ENCODE results near the gene RGS17. TPM values are rescaled to one million over a fixed set of nuclear protein-coding genes. Genes with fewer than 3 reads are reported as not detected.
"Not testable (repeated sequence)": the region's sequence is repeated elsewhere in the genome, so short reads cannot be mapped to it uniquely, and the experiment has no call there.

RGS17 gene
- total RNA-seq, 1 donor from 2014 or later = under 0.01 TPM

DNA sequence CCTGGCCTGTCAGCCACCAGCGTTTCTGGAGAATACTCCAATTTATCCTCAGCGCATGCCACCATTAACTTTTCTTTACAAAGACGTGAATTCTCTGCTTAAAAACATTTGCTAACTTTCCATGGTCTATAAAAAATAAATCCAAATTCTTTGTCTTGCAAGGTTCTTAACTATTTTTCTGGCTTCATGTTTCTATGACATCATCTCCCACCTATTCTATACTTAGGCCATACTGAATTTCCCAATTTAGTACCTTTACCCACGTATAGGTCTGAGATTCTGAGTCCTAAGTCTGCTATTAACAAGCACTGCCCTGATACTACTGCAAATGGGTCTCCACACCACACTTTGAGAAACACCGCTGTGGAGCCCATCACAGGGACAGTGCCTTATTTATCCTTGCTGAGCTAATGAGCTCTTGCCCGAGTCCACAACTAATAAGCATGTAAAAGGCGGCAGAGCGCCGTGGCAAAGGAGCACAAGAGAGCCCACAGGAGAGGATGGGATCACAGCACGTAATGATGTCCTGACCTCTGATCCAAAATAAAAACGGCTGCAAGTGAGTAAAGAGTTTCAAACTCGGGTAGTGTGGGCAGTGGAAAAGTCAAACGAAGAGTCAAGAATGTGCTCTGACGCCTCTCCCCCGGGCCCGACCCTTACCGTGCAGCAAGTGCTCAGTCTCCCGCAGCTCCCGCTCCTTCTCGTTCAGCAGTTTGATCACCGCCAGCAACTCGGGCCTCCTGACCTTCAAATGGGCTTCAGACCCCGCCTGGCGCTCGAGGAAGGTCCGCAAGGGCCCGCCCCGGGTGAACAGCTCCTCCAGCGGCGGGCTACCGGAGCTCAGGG is 129.1 kb downstream of the RGS17 start:
- Histone ChIP-seq H3K9me3 (ENCODE audit: control insufficient read depth in 3 of 3, low read length in 3 of 3) (no peaks in the 10 kb centered on the region), H3K27ac (ENCODE audit: low read depth, low read length) (peak overlapping the region; percentile 87), H3K4me1 (ENCODE audit: control insufficient read depth in 3 of 3, insufficient read depth in 3 of 3, low read length in 3 of 3) (peaks cover 8 to 29% (median 16%) of the 10 kb centered on the region in 3 donors), H3K27me3 (ENCODE audit: control insufficient read depth in 3 of 3, insufficient read depth in 3 of 3, low read length in 3 of 3) (no peaks in the 10 kb centered on the region), H3K4me3 (ENCODE audit: low read length in 3 of 3) (peak overlapping the region; percentile 84 to 95 (median 92)), H3K36me3 (ENCODE audit: control insufficient read depth in 3 of 3, insufficient read depth in 3 of 3, low read length in 3 of 3) (peaks cover 0 to 8% (median 6%) of the 10 kb centered on the region in 3 donors), H3K9ac (ENCODE audit: low read depth in 1 of 3, low read length in 3 of 3) (peak overlapping the region; percentile 88 to 91 (median 90))

DNA sequence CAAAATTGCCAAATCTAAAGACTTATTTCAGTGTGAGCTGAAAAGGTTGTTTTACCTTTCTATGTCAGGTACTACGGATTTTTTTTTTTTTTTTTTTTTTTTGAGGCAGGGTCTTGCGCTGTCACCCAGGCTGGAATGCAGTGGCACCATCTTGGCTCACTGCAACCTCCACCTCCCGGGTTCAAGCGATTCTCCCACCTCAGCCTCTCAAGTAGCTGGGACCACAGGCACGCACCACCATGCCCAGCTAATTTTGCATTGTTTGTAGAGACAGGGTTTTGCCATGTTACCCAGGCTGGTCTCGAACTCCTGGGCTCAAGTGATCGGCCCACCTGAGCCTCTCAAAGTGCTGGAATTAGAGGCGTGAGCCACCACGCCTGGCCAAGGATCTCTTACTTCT is 130.3 kb downstream of the RGS17 start:
- H3K9ac ChIP-seq (ENCODE audit: low read depth in 1 of 3, low read length in 3 of 3); H3K9me3 ChIP-seq (ENCODE audit: control insufficient read depth in 3 of 3, low read length in 3 of 3); H3K4me3 ChIP-seq (ENCODE audit: low read length in 3 of 3); H3K36me3 ChIP-seq (ENCODE audit: control insufficient read depth in 3 of 3, insufficient read depth in 3 of 3, low read length in 3 of 3); H3K27me3 ChIP-seq (ENCODE audit: control insufficient read depth in 3 of 3, insufficient read depth in 3 of 3, low read length in 3 of 3); H3K27ac ChIP-seq (ENCODE audit: low read depth, low read length): not testable (repeated sequence)
- H3K4me1 ChIP-seq (ENCODE audit: control insufficient read depth in 3 of 3, insufficient read depth in 3 of 3, low read length in 3 of 3) = peaks cover 8 to 29% (median 16%) of the 10 kb centered on the region in 3 donors

DNA sequence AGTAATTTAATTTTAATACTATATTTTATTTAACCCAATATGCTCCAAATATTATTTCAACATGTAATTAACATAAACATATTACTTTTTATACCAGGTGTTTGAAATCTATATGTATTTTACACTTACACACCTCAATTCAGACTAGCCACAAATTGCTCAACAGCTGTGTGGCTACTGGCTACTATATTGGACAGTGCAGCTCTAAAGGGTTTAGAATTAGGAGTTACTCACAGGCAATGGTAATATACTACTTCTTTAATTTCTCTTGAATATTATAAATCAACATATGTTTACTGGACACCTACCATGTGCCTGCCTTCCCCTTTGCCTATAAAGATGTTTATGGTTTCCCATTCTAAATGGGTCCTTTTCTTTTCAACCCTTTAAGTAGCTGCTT is 130.8 kb downstream of the RGS17 start:
- Histone ChIP-seq H3K4me1 (ENCODE audit: control insufficient read depth in 3 of 3, insufficient read depth in 3 of 3, low read length in 3 of 3) (peaks cover 8 to 29% (median 16%) of the 10 kb centered on the region in 3 donors), H3K27me3 (ENCODE audit: control insufficient read depth in 3 of 3, insufficient read depth in 3 of 3, low read length in 3 of 3) (no peaks in the 10 kb centered on the region), H3K9me3 (ENCODE audit: control insufficient read depth in 3 of 3, low read length in 3 of 3) (no peaks in the 10 kb centered on the region), H3K9ac (ENCODE audit: low read depth in 1 of 3, low read length in 3 of 3) (no peak overlapping the region), H3K4me3 (ENCODE audit: low read length in 3 of 3) (no peak overlapping the region), H3K36me3 (ENCODE audit: control insufficient read depth in 3 of 3, insufficient read depth in 3 of 3, low read length in 3 of 3) (peaks cover 0 to 9% (median 9%) of the 10 kb centered on the region in 3 donors), H3K27ac (ENCODE audit: low read depth, low read length) (no peak overlapping the region)

DNA sequence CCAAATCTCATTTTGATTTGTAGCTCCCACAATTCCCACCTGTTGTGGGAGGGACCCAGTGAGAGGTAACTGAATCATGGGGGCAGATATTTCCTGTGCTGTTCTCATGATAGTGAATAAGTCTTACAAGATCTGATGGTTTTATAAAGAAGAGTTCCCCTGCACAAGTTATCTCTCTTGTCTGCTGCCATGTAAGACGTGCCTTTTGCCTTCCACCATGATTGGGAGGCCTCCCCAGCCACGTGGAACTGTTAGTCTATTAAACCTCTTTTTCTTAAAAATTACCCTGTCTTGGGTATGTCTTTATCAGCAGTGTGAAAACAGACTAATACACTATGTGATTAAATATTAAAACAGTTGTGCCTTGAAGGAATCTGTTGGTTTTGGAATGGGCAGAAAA is 131.5 kb downstream of the RGS17 start:
- Histone ChIP-seq H3K36me3 (ENCODE audit: control insufficient read depth in 3 of 3, insufficient read depth in 3 of 3, low read length in 3 of 3) (peaks cover 0 to 11% (median 9%) of the 10 kb centered on the region in 3 donors), H3K4me1 (ENCODE audit: control insufficient read depth in 3 of 3, insufficient read depth in 3 of 3, low read length in 3 of 3) (peaks cover 8 to 29% (median 16%) of the 10 kb centered on the region in 3 donors)
- not testable (repeated sequence) for H3K9me3 ChIP-seq (ENCODE audit: control insufficient read depth in 3 of 3, low read length in 3 of 3); H3K9ac ChIP-seq (ENCODE audit: low read depth in 1 of 3, low read length in 3 of 3); H3K27ac ChIP-seq (ENCODE audit: low read depth, low read length); H3K4me3 ChIP-seq (ENCODE audit: low read length in 3 of 3); H3K27me3 ChIP-seq (ENCODE audit: control insufficient read depth in 3 of 3, insufficient read depth in 3 of 3, low read length in 3 of 3)

DNA sequence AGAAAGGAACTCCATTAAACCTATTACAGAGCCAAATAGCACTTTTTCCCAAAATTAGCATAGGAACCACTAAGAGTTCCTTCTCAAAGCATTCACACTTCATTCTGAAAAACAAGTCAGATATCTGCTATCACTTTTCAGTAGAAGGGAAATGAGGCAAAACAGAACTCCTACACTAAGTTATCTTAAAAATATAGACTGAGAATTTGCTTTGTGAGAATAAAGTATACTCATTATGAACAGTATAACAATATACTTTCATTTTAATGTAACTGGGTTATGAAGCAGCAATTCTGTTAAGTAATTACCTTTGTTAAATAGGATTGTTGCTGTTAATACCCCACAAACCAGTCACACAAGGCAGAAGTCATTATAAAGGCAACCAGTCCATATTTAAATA is 137.2 kb downstream of the RGS17 start:
- Histone ChIP-seq H3K9me3 (ENCODE audit: control insufficient read depth in 3 of 3, low read length in 3 of 3) (no peaks in the 10 kb centered on the region), H3K36me3 (ENCODE audit: control insufficient read depth in 3 of 3, insufficient read depth in 3 of 3, low read length in 3 of 3) (peaks cover 6 to 39% (median 19%) of the 10 kb centered on the region in 3 donors), H3K9ac (ENCODE audit: low read depth in 1 of 3, low read length in 3 of 3) (no peak overlapping the region), H3K4me3 (ENCODE audit: low read length in 3 of 3) (no peak overlapping the region), H3K4me1 (ENCODE audit: control insufficient read depth in 3 of 3, insufficient read depth in 3 of 3, low read length in 3 of 3) (peaks cover 0 to 3% (median 0%) of the 10 kb centered on the region in 3 donors), H3K27ac (ENCODE audit: low read depth, low read length) (no peak overlapping the region), H3K27me3 (ENCODE audit: control insufficient read depth in 3 of 3, insufficient read depth in 3 of 3, low read length in 3 of 3) (no peaks in the 10 kb centered on the region)

DNA sequence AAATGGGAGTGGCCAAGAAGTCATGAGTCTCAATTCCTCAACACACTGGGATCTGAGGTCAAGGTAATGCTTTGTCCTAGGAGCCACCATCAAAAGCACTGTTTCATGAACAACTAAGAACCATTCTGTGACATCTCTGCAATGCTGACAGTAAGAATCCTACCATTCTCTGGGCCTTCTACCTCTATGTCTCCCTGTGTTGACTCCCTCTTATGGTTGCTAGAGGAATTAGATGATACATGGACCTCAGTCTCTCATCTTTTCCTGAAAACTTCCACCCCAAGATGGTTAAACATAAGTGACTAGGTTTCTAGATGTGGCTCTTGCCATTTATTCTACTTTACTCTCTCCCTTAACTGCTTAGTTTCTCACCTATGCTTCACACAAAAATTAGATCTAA is 137.7 kb downstream of the RGS17 start:
- H3K4me3 ChIP-seq (ENCODE audit: low read length in 3 of 3) = no peak overlapping the region
- no peak overlapping the region for H3K27ac ChIP-seq (ENCODE audit: low read depth, low read length)
- H3K4me1 ChIP-seq (ENCODE audit: control insufficient read depth in 3 of 3, insufficient read depth in 3 of 3, low read length in 3 of 3) = peaks cover 0 to 3% (median 0%) of the 10 kb centered on the region in 3 donors
- no peaks in the 10 kb centered on the region for H3K27me3 ChIP-seq (ENCODE audit: control insufficient read depth in 3 of 3, insufficient read depth in 3 of 3, low read length in 3 of 3)
- H3K36me3 ChIP-seq (ENCODE audit: control insufficient read depth in 3 of 3, insufficient read depth in 3 of 3, low read length in 3 of 3) = peaks cover 6 to 39% (median 19%) of the 10 kb centered on the region in 3 donors
- H3K9me3 ChIP-seq (ENCODE audit: control insufficient read depth in 3 of 3, low read length in 3 of 3) = no peaks in the 10 kb centered on the region
- H3K9ac ChIP-seq (ENCODE audit: low read depth in 1 of 3, low read length in 3 of 3) = no peak overlapping the region

DNA sequence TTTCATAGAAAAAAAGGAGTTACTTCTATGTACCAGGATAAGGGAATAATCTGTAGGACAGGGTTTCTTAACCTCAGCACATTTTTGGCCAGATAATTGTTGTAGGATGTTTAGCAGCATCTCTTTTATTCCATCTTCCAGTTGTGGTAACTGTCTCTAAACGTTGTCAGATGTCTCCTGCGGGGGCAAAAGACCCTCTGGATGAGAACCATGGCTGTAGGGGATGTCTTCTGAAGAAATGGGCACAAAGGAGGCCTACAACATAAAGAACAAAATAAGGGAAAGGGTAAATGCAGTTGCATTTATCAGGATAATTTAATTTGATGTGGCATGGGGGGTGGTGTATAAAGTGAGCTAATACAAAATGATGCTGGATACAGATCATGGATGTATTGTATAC is 144.1 kb downstream of the RGS17 start:
- Histone ChIP-seq H3K27ac (ENCODE audit: low read depth, low read length) (no peak overlapping the region), H3K9me3 (ENCODE audit: control insufficient read depth in 3 of 3, low read length in 3 of 3) (no peaks in the 10 kb centered on the region), H3K9ac (ENCODE audit: low read depth in 1 of 3, low read length in 3 of 3) (no peak overlapping the region), H3K36me3 (ENCODE audit: control insufficient read depth in 3 of 3, insufficient read depth in 3 of 3, low read length in 3 of 3) (peaks cover under 1 to 9% (median 3%) of the 10 kb centered on the region in 3 donors), H3K4me1 (ENCODE audit: control insufficient read depth in 3 of 3, insufficient read depth in 3 of 3, low read length in 3 of 3) (peaks cover 13 to 26% (median 17%) of the 10 kb centered on the region in 3 donors), H3K4me3 (ENCODE audit: low read length in 3 of 3) (no peak overlapping the region), H3K27me3 (ENCODE audit: control insufficient read depth in 3 of 3, insufficient read depth in 3 of 3, low read length in 3 of 3) (no peaks in the 10 kb centered on the region)

DNA sequence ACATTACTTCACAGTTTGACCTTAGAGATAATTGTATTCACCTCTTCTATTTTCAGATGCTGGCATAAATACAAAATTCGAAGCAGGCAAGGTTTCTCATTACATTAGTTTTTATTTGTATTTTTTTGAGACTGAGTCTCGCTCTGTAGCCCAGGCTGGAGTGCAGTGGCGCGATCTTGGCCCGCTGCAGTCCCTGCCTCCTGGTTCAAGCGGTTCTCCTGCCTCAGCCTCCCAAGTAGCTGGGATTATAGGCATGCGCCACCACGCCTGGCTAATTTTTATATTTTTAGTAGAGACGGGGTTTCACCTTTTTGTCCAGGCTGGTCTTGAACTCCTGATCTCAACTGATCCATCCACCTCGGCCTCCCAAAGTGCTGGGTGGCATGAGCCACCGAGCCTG is 145.8 kb downstream of the RGS17 start:
- not testable (repeated sequence) for H3K27me3 ChIP-seq (ENCODE audit: control insufficient read depth in 3 of 3, insufficient read depth in 3 of 3, low read length in 3 of 3); H3K9me3 ChIP-seq (ENCODE audit: control insufficient read depth in 3 of 3, low read length in 3 of 3); H3K27ac ChIP-seq (ENCODE audit: low read depth, low read length); H3K36me3 ChIP-seq (ENCODE audit: control insufficient read depth in 3 of 3, insufficient read depth in 3 of 3, low read length in 3 of 3); H3K9ac ChIP-seq (ENCODE audit: low read depth in 1 of 3, low read length in 3 of 3)
- H3K4me3 ChIP-seq (ENCODE audit: low read length in 3 of 3) = peak overlapping the region in 1 of 3 donors; percentile 86
- H3K4me1 ChIP-seq (ENCODE audit: control insufficient read depth in 3 of 3, insufficient read depth in 3 of 3, low read length in 3 of 3) = peaks cover 13 to 28% (median 18%) of the 10 kb centered on the region in 3 donors

DNA sequence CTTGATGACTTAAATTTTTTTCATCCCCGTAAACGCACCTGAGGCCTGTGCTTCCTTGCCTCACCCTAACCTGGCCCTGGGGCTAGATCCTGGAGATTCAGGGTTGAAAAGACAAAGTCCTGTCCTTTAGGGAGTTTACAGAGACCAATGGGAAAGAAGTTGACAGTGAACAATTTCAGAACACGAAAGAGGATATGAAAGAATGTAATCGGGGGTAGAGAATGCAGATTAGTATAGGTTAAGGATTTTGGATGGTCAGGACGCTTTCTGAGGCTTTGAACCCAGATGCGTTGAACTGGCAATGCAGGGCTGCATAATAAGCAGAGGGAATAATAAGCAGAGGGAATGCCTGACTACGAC is 146.6 kb downstream of the RGS17 start:
- H3K27me3 ChIP-seq (ENCODE audit: control insufficient read depth in 3 of 3, insufficient read depth in 3 of 3, low read length in 3 of 3) = no peaks in the 10 kb centered on the region
- H3K36me3 ChIP-seq (ENCODE audit: control insufficient read depth in 3 of 3, insufficient read depth in 3 of 3, low read length in 3 of 3) = peaks cover 0 to 3% (median 0%) of the 10 kb centered on the region in 3 donors
- H3K4me3 ChIP-seq (ENCODE audit: low read length in 3 of 3) = peak overlapping the region; percentile 86 to 98 (median 91)
- peak overlapping the region; percentile 60 to 95 (median 84) for H3K9ac ChIP-seq (ENCODE audit: low read depth in 1 of 3, low read length in 3 of 3)
- no peaks in the 10 kb centered on the region for H3K9me3 ChIP-seq (ENCODE audit: control insufficient read depth in 3 of 3, low read length in 3 of 3)
- H3K4me1 ChIP-seq (ENCODE audit: control insufficient read depth in 3 of 3, insufficient read depth in 3 of 3, low read length in 3 of 3) = peaks cover 13 to 28% (median 18%) of the 10 kb centered on the region in 3 donors
- peak overlapping the region; percentile 83 for H3K27ac ChIP-seq (ENCODE audit: low read depth, low read length)

Data from skeletal muscle tissue (tissue), 4 donors.